ENCODE results near the gene UGT1A10.

The UGT1A10 gene

DNA sequence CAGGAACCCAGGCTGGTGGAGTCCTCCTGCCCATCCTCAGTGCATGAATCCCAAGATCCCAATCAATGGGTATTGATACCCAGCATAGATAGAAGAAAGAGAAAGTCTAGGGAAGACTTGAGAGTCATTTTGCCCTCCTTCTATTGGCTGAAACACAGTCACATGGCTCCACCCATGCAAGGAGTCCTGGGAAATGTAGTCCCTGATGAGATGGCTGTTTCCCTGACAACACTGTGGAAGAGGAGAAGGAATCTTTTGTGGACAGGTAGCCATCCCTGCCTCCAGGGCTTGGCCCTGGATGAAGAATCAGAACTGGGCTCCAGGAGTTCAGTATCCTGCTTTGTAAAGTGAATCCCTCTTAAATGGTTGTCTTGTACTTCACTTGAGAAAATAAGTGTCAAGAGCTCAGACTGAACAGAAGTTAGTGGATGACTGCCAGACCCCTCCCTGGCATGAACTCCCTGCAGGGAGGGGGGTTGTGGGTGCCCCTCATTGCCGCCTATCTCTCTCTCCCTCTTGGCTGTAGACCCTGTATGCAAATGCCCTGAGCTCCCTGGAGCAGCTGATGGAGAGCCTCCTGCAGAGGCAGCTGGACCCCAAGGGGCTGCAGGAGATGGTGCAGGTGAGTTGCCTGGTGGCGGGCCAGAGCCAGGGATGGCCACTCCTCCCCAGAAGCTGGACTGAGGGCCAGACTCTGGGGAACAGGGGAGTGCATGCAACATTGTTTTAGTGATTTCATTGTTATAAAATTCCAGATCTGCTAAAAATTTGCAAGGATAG is 178.0 kb downstream of the UGT1A10 start:
- TF ChIP-seq, protein P1, sequence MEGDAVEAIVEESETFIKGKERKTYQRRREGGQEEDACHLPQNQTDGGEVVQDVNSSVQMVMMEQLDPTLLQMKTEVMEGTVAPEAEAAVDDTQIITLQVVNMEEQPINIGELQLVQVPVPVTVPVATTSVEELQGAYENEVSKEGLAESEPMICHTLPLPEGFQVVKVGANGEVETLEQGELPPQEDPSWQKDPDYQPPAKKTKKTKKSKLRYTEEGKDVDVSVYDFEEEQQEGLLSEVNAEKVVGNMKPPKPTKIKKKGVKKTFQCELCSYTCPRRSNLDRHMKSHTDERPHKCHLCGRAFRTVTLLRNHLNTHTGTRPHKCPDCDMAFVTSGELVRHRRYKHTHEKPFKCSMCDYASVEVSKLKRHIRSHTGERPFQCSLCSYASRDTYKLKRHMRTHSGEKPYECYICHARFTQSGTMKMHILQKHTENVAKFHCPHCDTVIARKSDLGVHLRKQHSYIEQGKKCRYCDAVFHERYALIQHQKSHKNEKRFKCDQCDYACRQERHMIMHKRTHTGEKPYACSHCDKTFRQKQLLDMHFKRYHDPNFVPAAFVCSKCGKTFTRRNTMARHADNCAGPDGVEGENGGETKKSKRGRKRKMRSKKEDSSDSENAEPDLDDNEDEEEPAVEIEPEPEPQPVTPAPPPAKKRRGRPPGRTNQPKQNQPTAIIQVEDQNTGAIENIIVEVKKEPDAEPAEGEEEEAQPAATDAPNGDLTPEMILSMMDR (IDR thresholded peaks at IDR 0.05), result no peak

DNA sequence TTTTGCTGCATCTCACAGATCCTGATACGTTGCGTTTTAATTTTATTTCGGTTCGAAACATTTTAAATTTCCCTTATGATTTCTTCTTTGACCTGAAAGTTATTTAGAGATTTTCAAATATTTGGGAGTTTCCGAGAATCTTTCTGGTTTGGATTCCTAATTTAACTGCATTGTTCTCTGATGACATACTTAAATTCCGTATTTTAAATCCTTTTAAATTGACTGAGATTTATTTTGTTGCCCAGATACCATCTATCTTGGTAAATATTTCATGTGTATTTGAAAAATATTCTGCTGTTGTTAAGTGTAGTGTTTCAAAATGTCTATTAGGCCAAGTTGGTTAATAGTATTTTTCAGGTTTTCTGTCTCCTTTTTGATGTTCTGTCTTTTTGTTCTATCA is 179.6 kb downstream of the UGT1A10 start:
- TF ChIP-seq, protein P1 (IDR thresholded peaks at IDR 0.05), result no peak

DNA sequence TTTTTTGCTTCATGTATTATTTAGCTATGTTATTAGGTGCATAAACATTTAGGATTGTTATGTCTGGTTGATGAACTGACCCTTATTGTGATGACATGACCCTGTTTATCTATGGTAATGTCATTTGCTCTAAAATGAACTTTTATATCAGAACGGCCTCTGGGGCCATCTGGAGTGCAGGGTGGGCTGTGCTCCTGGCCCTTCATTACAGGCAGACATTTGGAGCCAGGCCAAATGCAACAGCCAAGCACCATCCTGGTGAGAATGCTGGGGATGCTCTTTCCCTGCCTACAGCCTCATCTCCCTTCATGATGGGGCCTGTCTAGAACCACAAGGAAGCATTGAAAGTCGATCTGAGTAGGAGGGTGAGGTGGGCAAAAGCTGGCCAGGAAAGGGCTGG is 180.1 kb downstream of the UGT1A10 start:
- TF ChIP-seq, protein P1 (IDR thresholded peaks at IDR 0.05), result no peak

DNA sequence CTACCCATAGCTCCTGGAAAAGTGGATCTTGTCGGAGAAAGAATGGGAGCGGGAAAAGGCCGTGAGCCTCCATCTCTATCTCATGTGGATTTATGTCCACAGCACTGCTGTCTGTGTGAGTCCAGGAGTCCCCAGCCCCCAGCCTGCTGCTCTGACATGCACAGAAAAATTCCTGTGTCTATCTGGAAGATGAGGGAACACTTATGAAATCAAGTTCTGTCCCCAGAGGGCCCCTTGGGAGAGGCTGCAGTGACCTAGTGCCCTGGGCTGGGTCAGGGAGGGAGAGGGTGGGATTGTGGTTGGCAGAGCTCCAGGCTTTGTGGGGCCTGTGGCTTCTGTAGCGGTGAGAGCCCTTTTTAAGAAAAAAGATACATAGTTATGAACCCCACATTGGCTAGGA is 180.5 kb downstream of the UGT1A10 start:
- TF ChIP-seq, protein P1 (IDR thresholded peaks at IDR 0.05), result no peak

DNA sequence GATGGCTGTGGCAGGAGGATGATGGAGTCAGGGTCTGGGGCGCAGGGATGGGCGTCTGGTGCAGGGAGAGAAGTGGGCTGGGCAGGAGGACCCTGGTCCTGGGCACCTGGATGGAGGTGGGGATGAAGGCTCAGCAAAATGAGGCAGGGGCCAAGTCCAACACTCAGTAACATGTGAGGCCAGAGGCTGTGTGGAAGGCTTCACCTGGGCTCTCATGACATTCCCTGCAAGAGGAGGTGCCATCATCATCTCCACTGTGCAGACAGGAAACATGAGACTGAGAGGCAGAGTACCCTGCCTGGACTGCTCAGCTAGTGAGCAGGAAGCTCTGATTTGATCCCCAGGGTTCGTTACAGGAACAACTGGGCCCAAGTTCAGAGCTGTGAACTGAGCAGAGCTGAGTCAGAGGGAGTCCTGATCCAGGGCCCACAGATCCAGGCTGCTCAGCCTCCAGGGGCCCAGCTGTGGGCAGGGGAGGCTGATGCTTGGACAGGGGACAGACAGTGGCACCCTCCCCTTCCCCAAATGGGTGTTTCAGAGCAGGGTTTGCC is 181.2 kb downstream of the UGT1A10 start:
- TF ChIP-seq, protein P1 (IDR thresholded peaks at IDR 0.05), result no peak

DNA sequence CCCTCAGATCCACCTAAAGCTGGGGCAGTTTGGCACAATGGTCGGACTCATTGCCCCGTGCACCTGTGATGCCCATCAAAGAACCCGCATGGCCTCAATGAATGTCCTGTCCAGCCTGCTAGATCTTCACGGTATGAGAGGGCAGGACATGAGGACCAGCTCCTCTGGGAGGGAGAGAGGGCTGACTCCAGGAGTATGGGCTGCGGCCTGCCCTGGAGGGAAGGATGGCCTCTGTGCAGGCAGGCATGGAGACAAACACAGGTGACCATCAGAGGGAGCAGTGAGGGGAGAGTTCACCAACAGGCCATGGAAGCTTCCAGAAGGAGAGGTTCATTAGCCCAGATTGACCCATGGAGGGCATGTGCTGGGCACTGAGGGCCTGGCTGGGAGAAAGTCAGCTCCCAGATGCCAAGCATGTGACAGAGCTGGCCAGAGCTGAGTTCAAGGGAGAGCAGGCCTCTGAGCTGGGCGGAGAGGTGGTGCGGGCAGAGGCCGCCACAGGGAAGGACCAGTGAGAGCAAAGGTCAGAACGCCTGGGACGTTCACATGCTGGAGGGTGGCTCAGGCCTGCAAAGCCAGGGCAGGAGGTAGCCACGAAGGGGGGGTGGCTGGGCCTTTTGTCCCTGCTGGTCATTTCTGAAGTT is 181.9 kb downstream of the UGT1A10 start:
- TF ChIP-seq, protein P1 (IDR thresholded peaks at IDR 0.05), result no peak

DNA sequence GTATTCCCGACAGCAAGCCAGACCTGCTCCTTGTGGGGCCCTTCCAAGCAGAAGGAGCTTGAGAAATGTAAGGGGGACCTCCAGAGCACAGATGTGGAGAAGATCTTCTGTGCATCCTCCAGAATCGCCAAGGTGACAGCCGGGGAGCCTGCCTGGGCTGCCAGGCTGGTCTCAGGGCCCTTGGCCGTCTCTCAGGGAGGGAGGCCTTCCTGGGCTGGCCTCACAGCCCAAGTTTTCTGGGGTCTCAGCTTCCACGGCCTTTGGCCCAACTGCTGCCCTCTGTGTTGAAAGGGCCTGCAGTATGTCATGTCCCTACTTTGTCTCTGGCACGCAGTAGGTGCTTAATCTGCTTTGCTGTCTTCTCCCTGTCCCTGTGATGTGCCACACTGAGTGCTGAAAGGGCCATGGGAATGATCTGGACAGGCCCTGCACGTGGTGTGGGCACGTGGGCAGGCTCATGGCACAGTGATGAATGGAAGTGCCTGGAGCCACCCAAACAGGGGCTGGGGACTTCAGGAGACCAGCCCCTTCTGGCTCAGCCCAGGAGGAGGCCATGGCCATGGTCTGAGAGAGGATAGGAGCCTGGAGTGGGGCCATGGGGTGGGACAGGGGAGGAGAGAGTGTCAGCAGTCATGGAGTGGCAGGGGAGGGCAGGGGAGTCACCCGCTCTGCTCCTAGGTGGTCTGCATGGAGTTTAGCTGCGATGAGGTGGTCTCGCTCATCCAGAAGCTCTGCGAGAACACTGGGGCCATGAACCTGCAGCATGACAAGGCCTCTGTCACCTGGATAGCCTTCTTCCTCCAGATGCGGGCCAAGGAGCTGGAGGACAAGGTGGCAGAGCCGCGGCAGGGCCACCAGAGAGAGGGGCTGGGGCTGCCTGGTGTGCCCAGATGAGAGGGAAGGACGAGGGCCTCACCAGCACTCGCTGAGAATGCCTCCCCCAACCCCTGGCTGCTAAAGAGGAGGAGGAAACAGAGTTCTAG is 182.7 kb downstream of the UGT1A10 start:
- TF ChIP-seq, protein P1 (IDR thresholded peaks at IDR 0.05), result no peak
